GM21390 (cell line): ENCODE data around the gene RARB.

Experiments
- ATAC-seq: cut with Tn5 transposase; IDR thresholded peaks from one replicate; pipeline ENCODE4 v1.9.1; 2021; ENCODE audit not compliant: unreplicated experiment

RARB gene

GRCh38 chr3:25421747-25422146 lies 6.3 kb upstream of the RARB start:
- ATAC-seq = no peak

- ATAC-seq = no peak
Measured at GRCh38 chr3:25423780-25424588, 4.1 kb upstream of the RARB start.

- no peak for ATAC-seq
Measured at GRCh38 chr3:25424614-25425013, 3.4 kb upstream of the RARB start.

GRCh38 chr3:25426408-25426807 lies 1.7 kb upstream of the RARB start:
- no peak for ATAC-seq

GRCh38 chr3:25427155-25427554 lies 908 bp upstream of the RARB start:
- ATAC-seq = no peak

- no peak for ATAC-seq
Measured at GRCh38 chr3:25427563-25427941, 511 bp upstream of the RARB start.

- no peak for ATAC-seq
Measured at GRCh38 chr3:25428789-25429335, 799 bp downstream of the RARB start.

GRCh38 chr3:25429361-25430286 lies 1.6 kb downstream of the RARB start:
- no peak for ATAC-seq

GRCh38 chr3:25430287-25430934 lies 2.3 kb downstream of the RARB start:
- no peak for ATAC-seq

GRCh38 chr3:25430935-25431770 lies 3.1 kb downstream of the RARB start:
- ATAC-seq = no peak

- no peak for ATAC-seq
Measured at GRCh38 chr3:25432176-25432720, 4.2 kb downstream of the RARB start.

GRCh38 chr3:25433106-25433505 lies 5.0 kb downstream of the RARB start:
- no peak for ATAC-seq

GRCh38 chr3:25433868-25434267 lies 5.8 kb downstream of the RARB start:
- ATAC-seq = no peak

GRCh38 chr3:25437953-25438352 lies 9.9 kb downstream of the RARB start:
- no peak for ATAC-seq

GRCh38 chr3:25438791-25439555 lies 10.9 kb downstream of the RARB start:
- no peak for ATAC-seq

- ATAC-seq = no peak
Measured at GRCh38 chr3:25441234-25441856, 13.3 kb downstream of the RARB start.

GRCh38 chr3:25442486-25442885 lies 14.4 kb downstream of the RARB start:
- no peak for ATAC-seq

- no peak for ATAC-seq
Measured at GRCh38 chr3:25444273-25444672, 16.2 kb downstream of the RARB start.

- no peak for ATAC-seq
Measured at GRCh38 chr3:25445731-25446130, 17.7 kb downstream of the RARB start.
